ENCODE data around the gene KLHL26. TPM values are rescaled to one million over a fixed set of nuclear protein-coding genes. Genes with fewer than 3 reads are reported as not detected.

Gene KLHL26
- total and polyA plus RNA-seq, 2 of the 13 experiments (the other 11 are each of a cell fraction or from before 2014, with no cell fraction given): 1.5 to 1.7 TPM

DNA sequence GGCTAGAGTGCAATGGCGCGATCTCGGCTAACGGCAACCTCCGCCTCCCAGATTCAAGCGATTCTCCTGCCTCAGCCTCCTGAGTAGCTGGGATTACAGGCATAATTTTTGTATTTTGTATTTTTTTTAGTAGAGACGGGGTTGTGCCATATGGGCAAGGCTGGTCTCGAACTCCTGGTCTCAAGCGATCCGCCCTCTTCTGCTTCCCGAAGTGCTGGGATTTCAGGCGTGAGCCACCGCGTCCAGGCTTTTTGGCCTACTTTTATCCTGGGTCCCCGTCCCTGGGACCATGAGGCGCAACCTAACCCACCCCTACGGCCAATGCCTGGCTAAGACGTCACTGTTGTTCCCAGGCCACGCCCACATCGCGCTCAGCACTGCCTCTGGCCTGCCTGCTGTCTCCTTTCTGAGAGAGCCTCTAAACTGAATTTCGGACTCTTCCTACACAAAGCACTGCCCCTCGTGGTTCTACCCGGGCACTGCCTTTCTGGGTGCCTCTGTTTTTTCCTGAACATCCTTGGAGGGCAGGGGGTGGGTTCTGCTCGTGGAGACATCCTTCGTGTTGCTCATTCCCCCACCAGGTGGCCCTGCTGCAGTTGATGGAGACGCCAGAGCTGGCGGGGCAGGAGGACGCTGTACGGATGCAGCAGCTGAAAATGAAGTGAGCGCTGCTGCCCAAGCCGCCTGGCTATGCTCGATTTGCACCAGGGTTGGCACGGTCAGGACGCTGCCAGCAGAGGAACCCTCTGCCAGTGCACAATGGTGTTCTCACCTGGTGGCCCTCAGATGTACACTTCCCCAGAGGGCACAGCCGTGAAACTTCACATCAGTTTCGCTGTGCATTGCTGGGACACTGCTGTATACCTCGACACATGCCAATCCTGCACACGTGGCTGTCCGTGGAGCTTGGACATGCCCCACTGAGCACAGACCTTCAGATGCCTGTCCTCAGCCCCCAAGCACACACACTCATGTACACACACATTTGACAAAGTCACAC is 46.3 kb upstream of the KLHL26 start (continued):
- no peak for TF ChIP-seq HNF1A (IDR thresholded peaks at IDR 0.05; ENCODE audit: low read depth)
- peak; percentile 23; the same call in 1 of the 2 replicates for TF ChIP-seq HNF1A (CRISPR knock-in tag; IDR thresholded peaks at IDR 0.05; ENCODE audit: borderline replicate concordance)
- TF ChIP-seq STAG1 (CRISPR knock-in tag; IDR thresholded peaks at IDR 0.05): peak; percentile 58
- 0 out of 2 replicates have a peak, but pooled peaks have one; percentile 49 for TF ChIP-seq ZNF552 (CRISPR knock-in tag; IDR thresholded peaks at IDR 0.05; ENCODE audit: borderline replicate concordance)
- peak; percentile 99 for TF ChIP-seq ZBTB38 (CRISPR knock-in tag; IDR thresholded peaks at IDR 0.05)
- peak; percentile 18; the same call in 1 of the 2 replicates for TF ChIP-seq SAP130 (CRISPR knock-in tag; IDR thresholded peaks at IDR 0.05; ENCODE audit: low read depth)
- TF ChIP-seq RAD21 (CRISPR knock-in tag; IDR thresholded peaks at IDR 0.05): peak; percentile 60
- no peak for TF ChIP-seq EEA1 (CRISPR knock-in tag; IDR thresholded peaks at IDR 0.05; ENCODE audit: borderline replicate concordance)
- TF ChIP-seq ZNF225 (CRISPR knock-in tag; IDR thresholded peaks at IDR 0.05): peak; percentile 28; the same call in 1 of the 2 replicates
- peak; percentile 49; the same call in 1 of the 2 replicates for TF ChIP-seq POLR2G (IDR thresholded peaks at IDR 0.05; ENCODE audit: low read depth, low read length)
- TF ChIP-seq RXRA (CRISPR knock-in tag; IDR thresholded peaks at IDR 0.05): peak; percentile 49; the same call in 1 of the 2 replicates
- TF ChIP-seq NONO (IDR thresholded peaks at IDR 0.05): no peak
- TF ChIP-seq NONO (CRISPR knock-in tag; conservative IDR thresholded peaks at IDR 0.05): peak; percentile 45; the same call in 1 of the 2 replicates
- 0 out of 2 replicates have a peak, but pooled peaks have one; percentile 18 for TF ChIP-seq GABPA (IDR thresholded peaks at IDR 0.05; ENCODE audit: low read depth, low read length)
- TF ChIP-seq GABPA (CRISPR knock-in tag; IDR thresholded peaks at IDR 0.05; ENCODE audit: low read depth): no peak
- TF ChIP-seq, protein P1, sequence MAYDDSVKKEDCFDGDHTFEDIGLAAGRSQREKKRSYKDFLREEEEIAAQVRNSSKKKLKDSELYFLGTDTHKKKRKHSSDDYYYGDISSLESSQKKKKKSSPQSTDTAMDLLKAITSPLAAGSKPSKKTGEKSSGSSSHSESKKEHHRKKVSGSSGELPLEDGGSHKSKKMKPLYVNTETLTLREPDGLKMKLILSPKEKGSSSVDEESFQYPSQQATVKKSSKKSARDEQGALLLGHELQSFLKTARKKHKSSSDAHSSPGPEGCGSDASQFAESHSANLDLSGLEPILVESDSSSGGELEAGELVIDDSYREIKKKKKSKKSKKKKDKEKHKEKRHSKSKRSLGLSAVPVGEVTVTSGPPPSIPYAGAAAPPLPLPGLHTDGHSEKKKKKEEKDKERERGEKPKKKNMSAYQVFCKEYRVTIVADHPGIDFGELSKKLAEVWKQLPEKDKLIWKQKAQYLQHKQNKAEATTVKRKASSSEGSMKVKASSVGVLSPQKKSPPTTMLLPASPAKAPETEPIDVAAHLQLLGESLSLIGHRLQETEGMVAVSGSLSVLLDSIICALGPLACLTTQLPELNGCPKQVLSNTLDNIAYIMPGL (CRISPR knock-in tag; IDR thresholded peaks at IDR 0.05; ENCODE audit: borderline replicate concordance in 1 of 2, low read depth in 1 of 2): peak in 1 of 2 experiments; percentile 30; a peak in 2 of 4 replicates
- no peak for TF ChIP-seq MAZ (IDR thresholded peaks at IDR 0.05; ENCODE audit: borderline replicate concordance, low read depth, low read length)
- TF ChIP-seq MAZ (CRISPR knock-in tag; IDR thresholded peaks at IDR 0.05; ENCODE audit: low read depth): 0 out of 2 replicates have a peak, but pooled peaks have one; percentile 47
- peak; percentile 84; the same call in 1 of the 2 replicates for TF ChIP-seq FIP1L1 (IDR thresholded peaks at IDR 0.05; ENCODE audit: borderline replicate concordance, insufficient read depth, low read depth, low read length)
- TF ChIP-seq GRHL1 (CRISPR knock-in tag; conservative IDR thresholded peaks at IDR 0.05): no peak
- 0 out of 2 replicates have a peak, but pooled peaks have one; percentile 42 for TF ChIP-seq PCBP1 (IDR thresholded peaks at IDR 0.05; ENCODE audit: borderline replicate concordance, low read depth, low read length)
